Stimulated activated CD4-positive, alpha-beta T cell treated with anti-CD3 and anti-CD28 coated beads, Interleukin-2, amount 100 ng/mL, for 4 hours (primary cell): ENCODE data around the gene AQP6.

Experiments used
- DNase-seq: peaks from one replicate; pipeline ENCODE4 v3.0.0-alpha.2; 2020; ENCODE audit warnings: low read depth

The AQP6 gene

GRCh38 chr12:49972641-49973360, at the start of gene AQP6:
AQP6 (plus strand) TSS chr12:49972947; CDS start chr12:49973174, 227 bp downstream.
- no peak for DNase-seq

GRCh38 chr12:49923035-49923644, 49.6 kb upstream of the AQP6 start:
- no peak for DNase-seq

- no peak for DNase-seq
Observed at GRCh38 chr12:49923880-49924556, 48.7 kb upstream of the AQP6 start.

- no peak for DNase-seq
Observed at GRCh38 chr12:49924628-49925246, 48.0 kb upstream of the AQP6 start.

- DNase-seq, result no peak
Observed at GRCh38 chr12:49925433-49926204, 47.1 kb upstream of the AQP6 start.

GRCh38 chr12:49928471-49928870, 44.3 kb upstream of the AQP6 start:
- no peak for DNase-seq

GRCh38 chr12:49929581-49929980, 43.2 kb upstream of the AQP6 start:
- no peak for DNase-seq

GRCh38 chr12:49930515-49931288, 42.0 kb upstream of the AQP6 start:
- peak; percentile 15 for DNase-seq

GRCh38 chr12:49932023-49932422, 40.7 kb upstream of the AQP6 start:
- no peak for DNase-seq

- no peak for DNase-seq
Observed at GRCh38 chr12:49932533-49933130, 40.1 kb upstream of the AQP6 start.

- no peak for DNase-seq
Observed at GRCh38 chr12:49933796-49934195, 39.0 kb upstream of the AQP6 start.

- DNase-seq, result no peak
Observed at GRCh38 chr12:49934505-49934904, 38.2 kb upstream of the AQP6 start.

GRCh38 chr12:49936925-49937324, 35.8 kb upstream of the AQP6 start:
- no peak for DNase-seq

GRCh38 chr12:49937639-49938300, 35.0 kb upstream of the AQP6 start:
- DNase-seq, result no peak

GRCh38 chr12:49939307-49939706, 33.4 kb upstream of the AQP6 start:
- DNase-seq, result no peak

GRCh38 chr12:49939707-49940106, 33.0 kb upstream of the AQP6 start:
- no peak for DNase-seq

GRCh38 chr12:49941556-49942511, 30.9 kb upstream of the AQP6 start:
- no peak for DNase-seq

- DNase-seq, result no peak
Observed at GRCh38 chr12:49942512-49942893, 30.2 kb upstream of the AQP6 start.
